PC-3 (cell line): ENCODE measurements around the gene LRRC66. TPM values are rescaled to one million over a fixed set of nuclear protein-coding genes. Genes with fewer than 3 reads are reported as not detected.
A peak's percentile ranks its signal among the peaks of the same experiment; 100 is the strongest.

Experiments used
- ATAC-seq: fragments of 200-7000 bp; cut with Tn5 transposase; 2 replicates; pipeline ENCODE4 v1.9.1; 2020; ENCODE audit warnings: mild to moderate bottlenecking, moderate library complexity
- BruUV-seq: library from RNA; stranded (reverse); fragments of 400-500 nt; replicated peaks from 2 replicates; lab custom pipeline; 2021; lab: Mats Ljungman, UMichigan
- CTCF ChIA-PET: fragments of 300-600 bp; sonication (Branson Sonifier 250); formaldehyde crosslinking; loops from one replicate; lab custom pipeline; 2022; ENCODE audit warnings: antibody characterized with exemption; lab: Charles Lee
- POLR2A ChIA-PET: fragments of 300-600 bp; sonication (Branson Sonifier 250); formaldehyde crosslinking; loops from one replicate; lab custom pipeline; 2022; ENCODE audit warnings: antibody characterized with exemption; ENCODE audit not compliant: unreplicated experiment; lab: Charles Lee
- DNase-seq: peaks from one replicate; pipeline ENCODE4 v3.0.0-alpha.2; 2015
- H2AFZ ChIP-seq: fragments of 300-600 bp; sonication (generic); 2 replicates; pipeline ENCODE4 v1.6.0; 2016; ENCODE audit warnings: antibody characterized with exemption, low read length
- H3F3A ChIP-seq: fragments of 300-600 bp; sonication (generic); one replicate; pipeline ENCODE4 v1.6.0; 2017; ENCODE audit warnings: antibody characterized with exemption, low read length, control low read depth, mild to moderate bottlenecking; ENCODE audit not compliant: unreplicated experiment
- H3K27ac ChIP-seq: fragments of 300-600 bp; sonication (generic); 2 replicates; pipeline ENCODE4 v1.5.1; 2016; ENCODE audit warnings: mild to moderate bottlenecking, low read length
- H3K27me3 ChIP-seq: fragments of 300-600 bp; sonication (generic); 2 replicates; pipeline ENCODE4 v1.6.1; 2016; ENCODE audit warnings: low read length, mixed read lengths
- H3K36me3 ChIP-seq: fragments of 300-600 bp; sonication (generic); 2 replicates; pipeline ENCODE4 v1.6.1; 2016; ENCODE audit warnings: low read depth, mixed run types, low read length, mixed read lengths
- H3K4me1 ChIP-seq: fragments of 300-600 bp; sonication (generic); 2 replicates; pipeline ENCODE4 v1.5.1; 2016; ENCODE audit warnings: low read length; ENCODE audit not compliant: insufficient read depth
- H3K4me2 ChIP-seq: fragments of 300-600 bp; sonication (generic); 2 replicates; pipeline ENCODE4 v1.6.0; 2016; ENCODE audit warnings: low read length
- H3K4me3 ChIP-seq: fragments of 300-600 bp; sonication (generic); 2 replicates; pipeline ENCODE4 v1.5.1; 2016; ENCODE audit warnings: mild to moderate bottlenecking, low read length, mixed read lengths
- H3K79me2 ChIP-seq: fragments of 300-600 bp; sonication (generic); 2 replicates; pipeline ENCODE4 v1.6.1; 2017; ENCODE audit warnings: low read length, mixed read lengths
- H3K9ac ChIP-seq: fragments of 300-600 bp; sonication (generic); 2 replicates; pipeline ENCODE4 v1.6.0; 2016; ENCODE audit warnings: mild to moderate bottlenecking, low read length
- H3K9me2 ChIP-seq: fragments of 300-600 bp; sonication (generic); replicated peaks from 2 replicates; pipeline ENCODE4 v1.6.1; 2016; ENCODE audit warnings: mixed run types, low read length, mixed read lengths
- H3K9me3 ChIP-seq: fragments of 300-600 bp; sonication (generic); 2 replicates; pipeline ENCODE4 v1.6.1; 2016; ENCODE audit warnings: low read length, mixed read lengths
- H4K20me1 ChIP-seq: fragments of 300-600 bp; sonication (generic); 2 replicates; pipeline ENCODE4 v1.6.1; 2016; ENCODE audit warnings: low read length, mixed read lengths
- EZH2 ChIP-seq: fragments of 300-600 bp; sonication (generic); IDR thresholded peaks from one replicate; pipeline ENCODE4 v1.6.1; 2017; ENCODE audit warnings: antibody characterized with exemption, mild to moderate bottlenecking, low read length; ENCODE audit not compliant: unreplicated experiment
- EZH2phosphoT487 ChIP-seq: fragments of 300-600 bp; sonication (generic); IDR thresholded peaks from 2 replicates; pipeline ENCODE4 v1.6.1; 2018; ENCODE audit warnings: mild to moderate bottlenecking, antibody characterized with exemption, low read length, borderline replicate concordance
- intact Hi-C: fragments of 100-400 bp; cut with micrococcal nuclease; formaldehyde crosslinking; loops from 2 replicates; pipeline ENCODE4 v1.9.0; 2023
- total RNA-seq: library from RNA; depleted of rRNA; stranded (reverse); fragments of >200 nt; gene quantifications from 2 replicates; pipeline ENCODE4 v1.2.3, GENCODE V29; 2014
- TF ChIP-seq, protein P1 (sequence below): fragments of 300-600 bp; sonication (generic); conservative IDR thresholded peaks from 2 replicates; pipeline ENCODE4 v1.5.1; 2017; ENCODE audit warnings: antibody characterized with exemption, low read depth, mild to moderate bottlenecking, low read length

Gene LRRC66
- total RNA-seq, 1 experiment from 2014 or later: 1.1 TPM

DNA sequence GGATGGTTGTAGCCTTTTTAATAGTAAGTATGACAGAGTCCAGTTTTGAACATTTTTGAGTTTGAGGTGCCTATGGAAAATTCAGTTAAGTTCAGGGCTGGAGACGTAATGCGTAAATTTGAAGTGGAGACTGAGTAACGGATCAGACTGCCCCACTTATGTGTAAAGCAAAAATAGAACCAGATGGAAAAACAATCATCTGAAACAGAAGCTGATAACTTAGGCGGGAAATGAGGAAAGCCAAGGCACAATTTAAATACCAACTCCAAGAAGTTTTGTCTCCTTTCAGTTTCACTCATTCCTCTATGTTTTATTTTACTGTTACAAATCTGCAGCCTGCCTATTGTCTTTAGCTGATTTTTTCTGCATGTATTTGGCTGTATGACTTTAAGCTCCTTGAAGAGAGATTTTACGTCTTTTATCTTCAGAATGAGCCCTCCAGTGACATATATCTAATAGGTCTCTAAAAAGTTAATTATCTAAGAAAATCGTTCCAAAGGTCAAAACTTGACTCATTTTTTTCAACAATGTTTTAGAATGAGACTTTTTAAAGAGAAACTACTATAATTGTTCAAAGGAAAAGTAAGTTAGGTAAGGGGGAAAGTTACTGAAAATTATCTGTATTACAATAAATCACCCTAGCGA lies 16.8 kb upstream of the LRRC66 start:
- BruUV-seq: TSS peak; percentile 36

DNA sequence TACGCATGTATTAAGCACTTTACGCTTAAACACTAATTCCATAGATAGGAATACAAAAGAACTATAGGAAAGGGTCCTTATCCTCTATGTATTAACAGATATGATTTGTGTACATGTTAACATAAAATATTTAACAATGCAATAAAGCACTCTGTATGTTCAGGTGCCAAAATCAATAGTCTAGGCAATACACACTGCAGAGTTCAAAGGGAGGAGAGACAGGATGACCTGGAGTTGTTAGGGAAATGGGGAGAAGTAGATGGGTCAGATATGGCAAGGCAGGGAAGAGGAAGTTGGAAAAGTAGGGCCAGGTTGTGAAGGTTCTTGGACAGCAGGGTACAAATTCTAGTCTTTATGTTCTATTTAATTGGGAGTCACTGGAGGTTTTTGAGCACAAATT lies 15.0 kb upstream of the LRRC66 start:
- no peaks in the 10 kb centered on the region for H3F3A ChIP-seq
- H3K9me2 ChIP-seq: no peaks in the 10 kb centered on the region
- BruUV-seq: no TSS peak
- peaks cover 17% of the 10 kb centered on the region for H3K4me1 ChIP-seq
- POLR2A ChIA-PET: no interaction called here
- no peak overlapping the region for H3K27ac ChIP-seq
- no peaks in the 10 kb centered on the region for H3K9me3 ChIP-seq
- no peak for ATAC-seq
- H3K9ac ChIP-seq: no peak overlapping the region
- no peak overlapping the region for H3K4me2 ChIP-seq
- H4K20me1 ChIP-seq: no peaks in the 10 kb centered on the region
- no peaks in the 10 kb centered on the region for H3K27me3 ChIP-seq
- H2AFZ ChIP-seq: no peak overlapping the region
- CTCF ChIA-PET: no interaction called here
- intact Hi-C loops: loop anchor here (10.0 kb wide), 1 partner anchor 140 kb away; no protein-coding TSS in a partner anchor
- no peak overlapping the region for H3K4me3 ChIP-seq
- TF ChIP-seq EZH2 (no peak), EZH2phosphoT487 (no peak)
- DNase-seq: no peak
- H3K36me3 ChIP-seq: peaks cover 15% of the 10 kb centered on the region; the same call in 1 of the 2 replicates
- peaks cover 44% of the 10 kb centered on the region for H3K79me2 ChIP-seq

More for the DNA sequence above, 16.8 kb upstream of the LRRC66 start:
- H3K27ac ChIP-seq: no peak overlapping the region
- H3K4me1 ChIP-seq: peaks cover 17% of the 10 kb centered on the region
- peaks cover 44% of the 10 kb centered on the region for H3K79me2 ChIP-seq
- no peaks in the 10 kb centered on the region for H3K9me3 ChIP-seq
- H3K27me3 ChIP-seq: no peaks in the 10 kb centered on the region
- peaks cover 7% of the 10 kb centered on the region; the same call in 1 of the 2 replicates for H3K36me3 ChIP-seq
- no peak for DNase-seq
- CTCF ChIA-PET: no interaction called here
- peak overlapping the region; percentile 75 for H3K9ac ChIP-seq
- peak overlapping the region; percentile 83; the same call in 1 of the 2 replicates for H2AFZ ChIP-seq
- TF ChIP-seq, protein P1, sequence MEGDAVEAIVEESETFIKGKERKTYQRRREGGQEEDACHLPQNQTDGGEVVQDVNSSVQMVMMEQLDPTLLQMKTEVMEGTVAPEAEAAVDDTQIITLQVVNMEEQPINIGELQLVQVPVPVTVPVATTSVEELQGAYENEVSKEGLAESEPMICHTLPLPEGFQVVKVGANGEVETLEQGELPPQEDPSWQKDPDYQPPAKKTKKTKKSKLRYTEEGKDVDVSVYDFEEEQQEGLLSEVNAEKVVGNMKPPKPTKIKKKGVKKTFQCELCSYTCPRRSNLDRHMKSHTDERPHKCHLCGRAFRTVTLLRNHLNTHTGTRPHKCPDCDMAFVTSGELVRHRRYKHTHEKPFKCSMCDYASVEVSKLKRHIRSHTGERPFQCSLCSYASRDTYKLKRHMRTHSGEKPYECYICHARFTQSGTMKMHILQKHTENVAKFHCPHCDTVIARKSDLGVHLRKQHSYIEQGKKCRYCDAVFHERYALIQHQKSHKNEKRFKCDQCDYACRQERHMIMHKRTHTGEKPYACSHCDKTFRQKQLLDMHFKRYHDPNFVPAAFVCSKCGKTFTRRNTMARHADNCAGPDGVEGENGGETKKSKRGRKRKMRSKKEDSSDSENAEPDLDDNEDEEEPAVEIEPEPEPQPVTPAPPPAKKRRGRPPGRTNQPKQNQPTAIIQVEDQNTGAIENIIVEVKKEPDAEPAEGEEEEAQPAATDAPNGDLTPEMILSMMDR: no peak
- TF ChIP-seq EZH2 (no peak), EZH2phosphoT487 (no peak)
- peak overlapping the region; percentile 88 for H3K4me2 ChIP-seq
- intact Hi-C loops: loop anchor here (1.0 to 10.0 kb wide), 2 partner anchors 8 to 138 kb away; no protein-coding TSS in a partner anchor
- H4K20me1 ChIP-seq: no peaks in the 10 kb centered on the region
- H3F3A ChIP-seq: no peaks in the 10 kb centered on the region
- no peak for ATAC-seq
- POLR2A ChIA-PET: interaction anchor here (0.7 kb wide), 2 partner anchors 55 to 63 kb away, joined by 3 to 4 read pairs; no protein-coding TSS in a partner anchor
- H3K4me3 ChIP-seq: peak overlapping the region; percentile 86
- no peaks in the 10 kb centered on the region for H3K9me2 ChIP-seq

DNA sequence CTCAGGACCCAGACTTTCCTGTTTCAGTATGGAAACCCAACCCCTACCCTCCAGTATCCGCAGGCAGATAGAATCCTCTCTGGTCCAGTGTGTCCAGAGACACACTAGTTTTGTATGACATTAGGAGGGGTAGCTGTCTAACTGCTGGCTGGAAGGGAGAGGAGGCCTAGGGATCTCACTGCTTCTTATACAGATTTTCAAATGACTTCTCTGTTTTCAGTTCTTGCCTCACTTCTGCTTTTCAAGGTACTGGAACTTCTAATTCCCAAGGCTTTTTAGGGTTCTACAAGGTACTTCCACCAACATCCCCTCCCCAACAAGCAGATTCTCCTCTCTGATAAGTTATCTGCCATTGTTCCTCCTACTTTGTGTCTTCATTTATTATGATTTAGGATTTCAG lies 11.8 kb upstream of the LRRC66 start:
- no peak for ATAC-seq
- H2AFZ ChIP-seq: no peak overlapping the region
- H3K9me3 ChIP-seq: no peaks in the 10 kb centered on the region
- no TSS peak for BruUV-seq
- H3K9ac ChIP-seq: no peak overlapping the region
- intact Hi-C loops: loop anchor here (10.0 kb wide), 1 partner anchor 143 kb away; no protein-coding TSS in a partner anchor
- no peaks in the 10 kb centered on the region for H3K27me3 ChIP-seq
- peaks cover 4% of the 10 kb centered on the region for H3F3A ChIP-seq
- peaks cover 30% of the 10 kb centered on the region for H3K36me3 ChIP-seq
- CTCF ChIA-PET: no interaction called here
- no peak overlapping the region for H3K4me2 ChIP-seq
- peaks cover 21% of the 10 kb centered on the region for H3K4me1 ChIP-seq
- H4K20me1 ChIP-seq: no peaks in the 10 kb centered on the region
- no peaks in the 10 kb centered on the region for H3K9me2 ChIP-seq
- no peak overlapping the region for H3K4me3 ChIP-seq
- no peak overlapping the region for H3K27ac ChIP-seq
- no peak for DNase-seq
- H3K79me2 ChIP-seq: peaks cover 37% of the 10 kb centered on the region
- TF ChIP-seq EZH2: no peak
- TF ChIP-seq, protein P1: no peak
- no peak for TF ChIP-seq EZH2phosphoT487
- POLR2A ChIA-PET: no interaction called here
